ENCODE measurements around the gene FBN2. TPM values are rescaled to one million over a fixed set of nuclear protein-coding genes. Genes with fewer than 3 reads are reported as not detected.

FBN2 gene
- not detected in 2 replicates for total RNA-seq (2011; cell fraction: chromatin; rRNA removed; ENCODE audit: low replicate concordance)
- total RNA-seq (2011; cell fraction: nucleolus; rRNA removed), result not detected in 2 replicates
- not detected in 2 replicates for total RNA-seq (2011; cell fraction: nucleoplasm; rRNA removed)
- not detected in 2 replicates for total RNA-seq (2014; rRNA removed)
- total RNA-seq (2014; rRNA removed; fragmentation: Illumina TruSeq; extraction: Trizol), result not detected in 2 replicates
- not detected in 2 replicates for total RNA-seq (2015; rRNA removed; fragmentation: Illumina TruSeq; extraction: Trizol)
- total RNA-seq (2021), result 0.09 and 0.22 TPM in 2 replicates
- polyA plus RNA-seq (2011; rRNA removed), result not detected in 2 replicates
- polyA plus RNA-seq (2011; cell fraction: cytosol; rRNA removed), result under 0.01 TPM in 1 of 2 replicates, not detected in the other
- polyA plus RNA-seq (2011; cell fraction: nucleus; rRNA removed), result 0.03 TPM in 1 of 2 replicates, not detected in the other
- under 0.01 and 0.01 TPM in 2 replicates for polyA plus RNA-seq (2012)
- polyA plus RNA-seq (2014; fragmentation: Illumina TruSeq; extraction: Trizol), result not detected in 2 replicates
- under 1 TPM in 1 of 2 experiments, not detected in 1; 0.01 TPM for polyA plus RNA-seq (2014; fragmentation: Nextera tagmentation; extraction: Ambion mirVana)
- not detected in 2 replicates for polyA plus RNA-seq (2014; rRNA removed)
- 0.09 TPM in 1 of 2 replicates, not detected in the other for polyA minus RNA-seq (2011; rRNA and poly(A)+ RNA removed)
- polyA minus RNA-seq (2011; cell fraction: cytosol; rRNA and poly(A)+ RNA removed), result not detected in 2 replicates
- 0.13 and 0.33 TPM in 2 replicates for polyA minus RNA-seq (2011; cell fraction: nucleus; rRNA and poly(A)+ RNA removed)
- Bru-seq, nascent RNA, result percentile 13 among the genes with signal in this experiment
- BruChase-seq, experiment 1, labeled RNA remaining after a 2-hour chase, result percentile 13 among the genes with signal in this experiment
- percentile 12 among the genes with signal in this experiment for BruChase-seq, experiment 2, labeled RNA remaining after a 6-hour chase
- long read RNA-seq, experiment 1, result 0 reads
- long read RNA-seq, experiment 2, result 0 reads
- long read RNA-seq, experiment 3, result 0 reads

DNA sequence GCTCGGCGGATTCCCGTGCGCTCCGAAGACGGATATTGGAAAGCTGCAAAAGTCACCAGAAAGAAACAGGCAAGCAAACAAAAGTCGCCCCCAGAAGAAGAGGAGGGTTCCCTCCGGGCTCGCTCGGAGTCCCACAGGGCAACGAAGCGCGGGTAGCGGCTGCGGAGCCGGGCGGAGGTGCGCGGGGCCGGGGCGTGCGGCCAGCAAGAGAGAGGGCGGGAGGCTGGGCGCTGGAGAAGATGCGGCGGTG, at the start of gene FBN2:
FBN2 (minus strand) TSS at position 246 of the 250 bp plus-strand sequence. CDS start 642 bp downstream, outside the sequence.
- no peak within 1 kb of the TSS for H3K4me2 ChIP-seq (ENCODE audit: insufficient read depth, low read length)
- H3K79me2 ChIP-seq (ENCODE audit: control insufficient read depth, insufficient read depth, low read length), result no peaks in the 10 kb centered on the region
- in situ Hi-C loops (cut with MboI), result no loop called here
- WGBS (ENCODE audit: insufficient coverage, low coverage, missing lambda C conversion rate), result 5% methylated on average over 4 of the region's 26 CpGs
- ChIA-PET POLR2A (no interaction called here), CTCF (ENCODE audit: low intra/inter-chr PET ratio) (no interaction called here)
- no peak within 1 kb of the TSS for H3K9ac ChIP-seq (ENCODE audit: insufficient read depth in 1 of 2, low read depth in 2 of 2, low read length in 2 of 2)
- no peaks in the 10 kb centered on the region for H3K27me3 ChIP-seq (ENCODE audit: control insufficient read depth in 2 of 2, insufficient read depth in 2 of 2, low read length in 2 of 2)
- FAIRE-seq, result no peak
- H4K20me1 ChIP-seq (replicated peaks; ENCODE audit: control insufficient read depth, insufficient read depth, low read length), result no peaks in the 10 kb centered on the region
- H3K9me1 ChIP-seq (ENCODE audit: control insufficient read depth, insufficient read depth, low read length), result no peaks in the 10 kb centered on the region
- ATAC-seq, result no peak
- H2AFZ ChIP-seq (ENCODE audit: low read depth, low read length), result no peak within 1 kb of the TSS
- no peaks in the 10 kb centered on the region for H3K4me1 ChIP-seq (replicated peaks in 1 of 2; ENCODE audit: control insufficient read depth in 2 of 2, insufficient read depth in 2 of 2, low read length in 2 of 2)
- H3K9me3 ChIP-seq (replicated peaks; ENCODE audit: control insufficient read depth, insufficient read depth, low read depth, low read length), result no peaks in the 10 kb centered on the region
- H3K27ac ChIP-seq (ENCODE audit: extremely low read depth, low read depth, low read length), result no peak within 1 kb of the TSS
- intact Hi-C loops (cut with micrococcal nuclease), result no loop called here
- TF ChIP-seq ZNF695 (CRISPR knock-in tag; IDR thresholded peaks at IDR 0.05), result no peak
- TF ChIP-seq ETS2 (tag; IDR thresholded peaks at IDR 0.05; ENCODE audit: borderline replicate concordance, poor library complexity, severe bottlenecking), result no peak
- TF ChIP-seq ZNF280A (IDR thresholded peaks at IDR 0.05; ENCODE audit: low read depth, partially characterized antibody), result no peak
- TF ChIP-seq LEF1 (IDR thresholded peaks at IDR 0.05), result no peak
- no peak for TF ChIP-seq THRAP3 (IDR thresholded peaks at IDR 0.05; ENCODE audit: borderline replicate concordance)
- no peak for TF ChIP-seq SPI1 (IDR thresholded peaks at IDR 0.05; ENCODE audit: borderline replicate concordance, low read depth, low read length)
- no peak for TF ChIP-seq ZNF408 (CRISPR knock-in tag; IDR thresholded peaks at IDR 0.05; ENCODE audit: low read depth)
- TF ChIP-seq UBTF (IDR thresholded peaks at IDR 0.05; ENCODE audit: borderline replicate concordance in 1 of 2, low read depth in 2 of 2, low read length in 2 of 2), result no peak
- TF ChIP-seq ZNF232 (CRISPR knock-in tag; IDR thresholded peaks at IDR 0.05), result no peak
- DNase-seq (ENCODE audit: extremely low read depth in 1 of 4, low spot score in 3 of 4), result no peak
- H3K36me3 ChIP-seq (ENCODE audit: control insufficient read depth, insufficient read depth, low read length), result no peaks in the 10 kb centered on the region
- no peak within 1 kb of the TSS for H3K4me3 ChIP-seq
- BruUV-seq (replicated peaks), result no TSS peak
